Panc1 (cell line): ENCODE data around the gene NAGLU.

Source experiments
- TCF7L2 ChIP-seq: IDR thresholded peaks from 2 replicates; pipeline ENCODE4 v1.6.1; 2011; ENCODE audit warnings: mild to moderate bottlenecking, low read depth, low read length, inconsistent platforms
- TF ChIP-seq, protein P1 (sequence below): fragments of 450-650 bp; IDR thresholded peaks from 2 replicates; pipeline ENCODE4 v1.5.1; 2017; ENCODE audit warnings: mild to moderate bottlenecking

DNA sequence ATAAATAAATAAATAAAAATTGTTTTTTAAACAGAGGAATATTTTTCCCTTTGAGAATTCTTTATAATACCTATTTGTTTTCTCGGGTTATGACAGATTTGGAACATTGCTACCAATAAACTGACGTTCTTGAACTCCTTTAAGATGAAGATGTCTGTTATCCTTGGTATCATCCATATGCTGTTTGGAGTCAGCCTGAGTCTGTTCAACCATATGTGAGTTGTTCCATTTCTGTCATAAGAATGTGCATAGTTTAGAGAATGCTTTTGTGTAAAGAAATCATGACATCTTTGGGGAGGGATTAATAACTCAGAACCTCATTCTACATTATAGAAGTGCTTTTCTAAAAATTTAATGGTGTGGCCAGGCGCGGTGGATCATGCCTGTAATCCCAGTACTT, 37.2 kb upstream of the NAGLU start:
- TF ChIP-seq, protein P1, sequence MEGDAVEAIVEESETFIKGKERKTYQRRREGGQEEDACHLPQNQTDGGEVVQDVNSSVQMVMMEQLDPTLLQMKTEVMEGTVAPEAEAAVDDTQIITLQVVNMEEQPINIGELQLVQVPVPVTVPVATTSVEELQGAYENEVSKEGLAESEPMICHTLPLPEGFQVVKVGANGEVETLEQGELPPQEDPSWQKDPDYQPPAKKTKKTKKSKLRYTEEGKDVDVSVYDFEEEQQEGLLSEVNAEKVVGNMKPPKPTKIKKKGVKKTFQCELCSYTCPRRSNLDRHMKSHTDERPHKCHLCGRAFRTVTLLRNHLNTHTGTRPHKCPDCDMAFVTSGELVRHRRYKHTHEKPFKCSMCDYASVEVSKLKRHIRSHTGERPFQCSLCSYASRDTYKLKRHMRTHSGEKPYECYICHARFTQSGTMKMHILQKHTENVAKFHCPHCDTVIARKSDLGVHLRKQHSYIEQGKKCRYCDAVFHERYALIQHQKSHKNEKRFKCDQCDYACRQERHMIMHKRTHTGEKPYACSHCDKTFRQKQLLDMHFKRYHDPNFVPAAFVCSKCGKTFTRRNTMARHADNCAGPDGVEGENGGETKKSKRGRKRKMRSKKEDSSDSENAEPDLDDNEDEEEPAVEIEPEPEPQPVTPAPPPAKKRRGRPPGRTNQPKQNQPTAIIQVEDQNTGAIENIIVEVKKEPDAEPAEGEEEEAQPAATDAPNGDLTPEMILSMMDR = no peak
- TF ChIP-seq TCF7L2 = no peak
